Panc1 (cell line): ENCODE results near the gene GFRA3. TPM values are rescaled to one million over a fixed set of nuclear protein-coding genes. Genes with fewer than 3 reads are reported as not detected.

Source experiments
- ATAC-seq: fragments of 200-7000 bp; cut with Tn5 transposase; 2 replicates; pipeline ENCODE4 v1.9.1; 2020; ENCODE audit warnings: mild to moderate bottlenecking, moderate library complexity
- BruUV-seq: library from RNA; stranded (reverse); fragments of 400-500 nt; replicated peaks from 2 replicates; lab custom pipeline; 2021; lab: Mats Ljungman, UMichigan
- CTCF ChIA-PET: fragments of 300-600 bp; sonication (Branson Sonifier 250); formaldehyde crosslinking; loops from one replicate; lab custom pipeline; 2022; ENCODE audit warnings: antibody characterized with exemption; lab: Charles Lee
- POLR2A ChIA-PET: fragments of 300-600 bp; sonication (Branson Sonifier 250); formaldehyde crosslinking; loops from one replicate; lab custom pipeline; 2022; ENCODE audit warnings: antibody characterized with exemption; lab: Charles Lee
- DNase-seq: peaks from one replicate; pipeline ENCODE4 v3.0.0-alpha.2; 2010; ENCODE audit warnings: low read depth, low spot score
- H3K27ac ChIP-seq: 2 replicates; pipeline ENCODE4 v1.5.1; 2011; ENCODE audit warnings: mild to moderate bottlenecking, low read length, inconsistent platforms
- H3K27me3 ChIP-seq: fragments of 200-500 bp; sonication (Bioruptor generic); 2 replicates; pipeline ENCODE4 v1.6.0; 2014; ENCODE audit warnings: low read length, inconsistent platforms; ENCODE audit not compliant: control insufficient read depth, insufficient read depth
- H3K36me3 ChIP-seq: fragments of 200-500 bp; sonication (Bioruptor generic); 2 replicates; pipeline ENCODE4 v1.5.1; 2014; ENCODE audit warnings: inconsistent platforms, mild to moderate bottlenecking, low read length, moderate library complexity; ENCODE audit not compliant: control insufficient read depth, insufficient read depth
- H3K4me1 ChIP-seq: 2 replicates; pipeline ENCODE4 v1.5.1; 2011; ENCODE audit warnings: inconsistent platforms, mild to moderate bottlenecking, low read length, moderate library complexity; ENCODE audit not compliant: control insufficient read depth, insufficient read depth
- H3K4me3 ChIP-seq, 2 experiments: 2 replicates each; pipeline ENCODE4 v1.5.1; 2011 to 2012; ENCODE audit warnings: low read depth in 2 of 2, low read length in 2 of 2, mild to moderate bottlenecking in 2 of 2, inconsistent platforms in 1 of 2, moderate library complexity in 1 of 2
- H3K9me3 ChIP-seq: fragments of 200-500 bp; sonication (Bioruptor generic); 2 replicates; pipeline ENCODE4 v1.5.1; 2014; ENCODE audit warnings: low read depth, mild to moderate bottlenecking, inconsistent platforms, low read length, moderate library complexity; ENCODE audit not compliant: control insufficient read depth, insufficient read depth
- CTCF ChIP-seq: fragments of 450-650 bp; IDR thresholded peaks from 2 replicates; pipeline ENCODE4 v1.5.1; 2017; ENCODE audit warnings: mild to moderate bottlenecking
- POLR2AphosphoS5 ChIP-seq: IDR thresholded peaks from 2 replicates; pipeline ENCODE4 v1.6.1; 2012; ENCODE audit warnings: mild to moderate bottlenecking, low read depth, low read length, moderate library complexity
- REST ChIP-seq, 2 experiments: IDR thresholded peaks; 2 replicates each; pipeline ENCODE4 v1.6.1; 2011 to 2012; ENCODE audit warnings: low read depth in 2 of 2, control low read depth in 1 of 2, low read length in 1 of 2, mild to moderate bottlenecking in 1 of 2, moderate library complexity in 1 of 2; ENCODE audit not compliant: insufficient read depth in 1 of 2
- SIN3A ChIP-seq: IDR thresholded peaks from 2 replicates; pipeline ENCODE4 v1.6.1; 2012; ENCODE audit warnings: low read depth, mild to moderate bottlenecking, low read length, moderate library complexity, borderline replicate concordance; ENCODE audit not compliant: insufficient read depth
- TCF7L2 ChIP-seq: IDR thresholded peaks from 2 replicates; pipeline ENCODE4 v1.6.1; 2011; ENCODE audit warnings: mild to moderate bottlenecking, low read depth, low read length, inconsistent platforms
- in situ Hi-C: cut with HindIII; loops from 2 replicates; pipeline ENCODE4 v1.10.0; 2016; ENCODE audit warnings: low sequenced_read_pairs, low pct_unique_long_range_greater_than_20kb
- intact Hi-C: fragments of 100-400 bp; cut with micrococcal nuclease; formaldehyde crosslinking; loops from one replicate; pipeline ENCODE4 v1.10.0; 2022; ENCODE audit not compliant: unreplicated experiment
- total RNA-seq: library from RNA; stranded (reverse); gene quantifications from one replicate; pipeline ENCODE4 v1.2.1, GENCODE V29; 2021; ENCODE audit not compliant: unreplicated experiment

The GFRA3 gene
- total RNA-seq, 1 experiment from 2014 or later: 1.5 TPM

GRCh38 chr5:138275895-138276294 is 1.5 kb upstream of the GFRA3 start:
- Histone ChIP-seq H3K27me3 (no peaks in the 10 kb centered on the region; the same call in 1 of the 2 replicates), H3K36me3 (no peaks in the 10 kb centered on the region), H3K27ac (no peak overlapping the region), H3K4me1 (peaks cover 3% of the 10 kb centered on the region; the same call in 1 of the 2 replicates), H3K9me3 (no peaks in the 10 kb centered on the region), H3K4me3 (no peak overlapping the region)
- ChIA-PET POLR2A (interaction anchor here (0.7 kb wide), 1 partner anchor 34 kb away, joined by 4 read pairs; no protein-coding TSS in a partner anchor), CTCF (interaction anchor here (1.2 kb wide), 1 partner anchor 52 kb away, joined by 3 read pairs; no protein-coding TSS in a partner anchor)
- intact Hi-C loops: no loop called here
- DNase-seq (no peak), ATAC-seq (no peak)
- in situ Hi-C loops: no loop called here
- no peak for TF ChIP-seq REST (IDR thresholded peaks at IDR 0.05; ENCODE audit: insufficient read depth in 1 of 2, low read depth in 2 of 2, low read length in 1 of 2)
- TF ChIP-seq SIN3A: no peak
- no peak for TF ChIP-seq TCF7L2
- TF ChIP-seq CTCF: no peak
- no TSS peak for BruUV-seq

- CTCF ChIA-PET: interaction anchor here (1.2 kb wide), 1 partner anchor 52 kb away, joined by 3 read pairs; no protein-coding TSS in a partner anchor
- Histone ChIP-seq H3K4me3 (no peak overlapping the region), H3K27me3 (no peaks in the 10 kb centered on the region; the same call in 1 of the 2 replicates), H3K9me3 (no peaks in the 10 kb centered on the region), H3K4me1 (peaks cover 3% of the 10 kb centered on the region; the same call in 1 of the 2 replicates), H3K27ac (no peak overlapping the region), H3K36me3 (no peaks in the 10 kb centered on the region)
- ATAC-seq (no peak), DNase-seq (no peak)
- in situ Hi-C loops (no loop called here), intact Hi-C loops (no loop called here)
- no TSS peak for BruUV-seq
- no peak for TF ChIP-seq REST (IDR thresholded peaks at IDR 0.05; ENCODE audit: insufficient read depth in 1 of 2, low read depth in 2 of 2, low read length in 1 of 2)
- no peak for TF ChIP-seq TCF7L2
- TF ChIP-seq CTCF: no peak
- TF ChIP-seq SIN3A: no peak
- no peak for TF ChIP-seq POLR2AphosphoS5
- POLR2A ChIA-PET: interaction anchor here (0.7 kb wide), 1 partner anchor 33 kb away, joined by 4 read pairs; no protein-coding TSS in a partner anchor
Measured at GRCh38 chr5:138275379-138275782, 960 bp upstream of the GFRA3 start.
